Hepatocyte (in vitro differentiated cells): ENCODE data around the gene NUBPL. TPM values are rescaled to one million over a fixed set of nuclear protein-coding genes. Genes with fewer than 3 reads are reported as not detected.
"Not testable (repeated sequence)": the region's sequence is repeated elsewhere in the genome, so short reads cannot be mapped to it uniquely, and the experiment has no call there.

ENCODE experiments used
- DNase-seq: peaks from one replicate; pipeline ENCODE4 v3.0.0-alpha.2; 2016; ENCODE audit warnings: low spot score
- H2AFZ ChIP-seq: fragments of 200-600 bp; sonication (generic); 2 replicates; pipeline ENCODE4 v1.6.0; 2016; ENCODE audit warnings: antibody characterized with exemption, mild to moderate bottlenecking
- H3K27ac ChIP-seq: fragments of 200-600 bp; sonication (generic); 2 replicates; pipeline ENCODE4 v1.5.1; 2016; ENCODE audit warnings: mild to moderate bottlenecking
- H3K27me3 ChIP-seq: fragments of 200-600 bp; sonication (generic); 2 replicates; pipeline ENCODE4 v1.6.1; 2016
- H3K36me3 ChIP-seq: fragments of 200-600 bp; sonication (generic); replicated peaks from 2 replicates; pipeline ENCODE4 v1.5.1; 2016; ENCODE audit warnings: low read depth; ENCODE audit not compliant: insufficient read depth
- H3K4me1 ChIP-seq: fragments of 200-600 bp; sonication (generic); 2 replicates; pipeline ENCODE4 v1.5.1; 2016; ENCODE audit warnings: mild to moderate bottlenecking, moderate library complexity; ENCODE audit not compliant: insufficient read depth
- H3K4me2 ChIP-seq: fragments of 200-600 bp; sonication (generic); 2 replicates; pipeline ENCODE4 v1.6.0; 2016
- H3K4me3 ChIP-seq: fragments of 200-600 bp; sonication (generic); 2 replicates; pipeline ENCODE4 v1.5.1; 2016; ENCODE audit warnings: mild to moderate bottlenecking
- H3K79me2 ChIP-seq: fragments of 200-600 bp; sonication (generic); 2 replicates; pipeline ENCODE4 v1.6.0; 2017; ENCODE audit warnings: mild to moderate bottlenecking
- H3K9me2 ChIP-seq: fragments of 200-600 bp; sonication (generic); replicated peaks from 2 replicates; pipeline ENCODE4 v1.6.0; 2017; ENCODE audit warnings: mild to moderate bottlenecking; ENCODE audit not compliant: insufficient read depth
- H3K9me3 ChIP-seq: fragments of 200-600 bp; sonication (generic); 2 replicates; pipeline ENCODE4 v1.5.1; 2016; ENCODE audit warnings: low read depth, mild to moderate bottlenecking
- H4K20me1 ChIP-seq: fragments of 200-600 bp; sonication (generic); 2 replicates; pipeline ENCODE4 v1.6.0; 2016; ENCODE audit warnings: mild to moderate bottlenecking; ENCODE audit not compliant: insufficient read depth, poor library complexity, severe bottlenecking
- CTCF ChIP-seq: fragments of 200-600 bp; sonication (generic); IDR thresholded peaks from 2 replicates; pipeline ENCODE4 v1.5.1; 2016; ENCODE audit warnings: antibody characterized with exemption, mild to moderate bottlenecking; ENCODE audit not compliant: poor library complexity
- EZH2 ChIP-seq: fragments of 200-600 bp; sonication (generic); IDR thresholded peaks from 2 replicates; pipeline ENCODE4 v1.6.1; 2016; ENCODE audit warnings: antibody characterized with exemption, mild to moderate bottlenecking, borderline replicate concordance
- EZH2phosphoT487 ChIP-seq: fragments of 200-600 bp; sonication (generic); IDR thresholded peaks from one replicate; pipeline ENCODE4 v1.6.1; 2018; ENCODE audit warnings: antibody characterized with exemption, mild to moderate bottlenecking, low read depth, moderate library complexity; ENCODE audit not compliant: unreplicated experiment, severe bottlenecking
- WGBS: methylation state at CpG from one replicate; pipeline ENCODE4 v1.1.6; 2016; ENCODE audit warnings: low lambda C conversion rate; ENCODE audit errors: missing lambda C conversion rate; 5-methylcytosine and 5-hydroxymethylcytosine counted together
- polyA plus RNA-seq: library from polyadenylated mRNA; unstranded; fragments of >200 nt; fragmentation: Nextera tagmentation; extraction: Ambion mirVana; gene quantifications from 2 replicates; pipeline ENCODE4 v1.2.1, GENCODE V29; 2016
- total RNA-seq: library from RNA; depleted of rRNA; stranded (reverse); fragments of >200 nt; gene quantifications from 2 replicates; pipeline ENCODE4 v1.2.3, GENCODE V29; 2014

Gene NUBPL
- total and polyA plus RNA-seq, 2 experiments from 2014 or later, result 7.4 to 14.8 TPM

GRCh38 chr14:31802838-31803237, 241.6 kb downstream of the NUBPL start:
- no peak overlapping the region for H3K27ac ChIP-seq
- H3K4me1 ChIP-seq, result no peaks in the 10 kb centered on the region
- H3K27me3 ChIP-seq, result no peaks in the 10 kb centered on the region
- no peaks in the 10 kb centered on the region for H3K9me2 ChIP-seq
- no peak for DNase-seq
- H4K20me1 ChIP-seq, result no peaks in the 10 kb centered on the region
- TF ChIP-seq EZH2phosphoT487, result no peak
- TF ChIP-seq CTCF, result no peak
- TF ChIP-seq EZH2, result no peak
- no peak overlapping the region for H2AFZ ChIP-seq
- H3K79me2 ChIP-seq, result no peaks in the 10 kb centered on the region
- H3K4me3 ChIP-seq, result no peak overlapping the region
- H3K9me3 ChIP-seq, result no peaks in the 10 kb centered on the region
- no peak overlapping the region for H3K4me2 ChIP-seq
- H3K36me3 ChIP-seq, result no peaks in the 10 kb centered on the region

GRCh38 chr14:31806249-31806648, 245.0 kb downstream of the NUBPL start:
- no peaks in the 10 kb centered on the region for H3K9me3 ChIP-seq
- H3K79me2 ChIP-seq, result no peaks in the 10 kb centered on the region
- no peaks in the 10 kb centered on the region for H3K9me2 ChIP-seq
- no peak overlapping the region for H3K27ac ChIP-seq
- H2AFZ ChIP-seq, result no peak overlapping the region
- no peaks in the 10 kb centered on the region for H3K36me3 ChIP-seq
- H3K4me3 ChIP-seq, result no peak overlapping the region
- no peak overlapping the region for H3K4me2 ChIP-seq
- no peak for TF ChIP-seq EZH2phosphoT487
- no peak for TF ChIP-seq EZH2
- no peak for TF ChIP-seq CTCF
- H3K4me1 ChIP-seq, result no peaks in the 10 kb centered on the region
- H4K20me1 ChIP-seq, result no peaks in the 10 kb centered on the region
- DNase-seq, result no peak
- no peaks in the 10 kb centered on the region for H3K27me3 ChIP-seq

DNA sequence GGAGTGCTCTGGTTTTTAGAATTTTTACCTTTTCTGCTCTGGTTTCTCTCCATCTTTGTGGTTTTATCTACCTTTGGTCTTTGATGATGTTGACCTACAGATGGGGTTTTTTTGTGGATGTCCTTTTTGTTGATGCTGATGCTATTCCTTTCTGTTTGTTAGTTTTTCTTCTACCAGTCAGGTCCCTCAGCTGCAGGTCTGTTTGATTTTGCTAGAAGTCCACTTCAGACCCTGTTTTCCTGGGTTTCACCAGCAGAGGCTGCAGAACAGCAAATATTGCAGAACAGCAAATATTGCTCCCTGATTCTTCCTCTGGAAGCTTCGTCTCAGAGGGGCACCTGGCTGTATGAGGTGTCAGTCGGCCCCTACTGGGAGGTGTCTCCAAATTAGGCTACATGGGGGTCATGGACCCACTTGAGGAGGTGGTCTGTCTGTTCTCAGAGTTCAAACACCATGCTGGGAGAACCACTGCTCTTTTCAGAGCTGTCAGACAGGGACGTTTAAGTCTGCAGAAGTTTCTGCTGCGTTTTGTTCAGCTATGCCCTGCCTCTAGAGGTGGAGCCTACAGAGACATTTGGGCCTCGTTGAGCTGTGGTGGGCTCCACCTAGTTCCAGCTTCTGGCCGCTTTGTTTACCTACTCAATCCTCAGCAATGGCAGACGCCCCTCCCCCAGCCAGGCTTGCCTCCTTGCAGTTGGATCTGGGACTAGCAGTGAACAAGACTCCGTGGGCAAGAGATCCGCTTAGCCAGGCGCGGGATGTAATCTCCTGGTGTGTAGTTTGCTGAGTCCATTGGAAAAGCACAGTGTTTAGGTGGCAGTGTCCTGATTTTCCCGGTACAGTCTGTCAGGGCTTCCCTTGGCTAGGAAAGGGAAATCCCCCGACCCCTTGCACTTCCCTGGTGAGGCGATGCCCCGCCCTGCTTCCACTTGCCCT, 250.8 kb downstream of the NUBPL start:
- not testable (repeated sequence) for DNase-seq, H3K36me3 ChIP-seq, H3K4me2 ChIP-seq, H3K9me2 ChIP-seq, H3K4me3 ChIP-seq, H3K79me2 ChIP-seq, H2AFZ ChIP-seq, H3K27me3 ChIP-seq, H3K9me3 ChIP-seq, H3K27ac ChIP-seq, H4K20me1 ChIP-seq, H3K4me1 ChIP-seq
- WGBS, result 82% methylated on average over 15 of the region's 15 CpGs

DNA sequence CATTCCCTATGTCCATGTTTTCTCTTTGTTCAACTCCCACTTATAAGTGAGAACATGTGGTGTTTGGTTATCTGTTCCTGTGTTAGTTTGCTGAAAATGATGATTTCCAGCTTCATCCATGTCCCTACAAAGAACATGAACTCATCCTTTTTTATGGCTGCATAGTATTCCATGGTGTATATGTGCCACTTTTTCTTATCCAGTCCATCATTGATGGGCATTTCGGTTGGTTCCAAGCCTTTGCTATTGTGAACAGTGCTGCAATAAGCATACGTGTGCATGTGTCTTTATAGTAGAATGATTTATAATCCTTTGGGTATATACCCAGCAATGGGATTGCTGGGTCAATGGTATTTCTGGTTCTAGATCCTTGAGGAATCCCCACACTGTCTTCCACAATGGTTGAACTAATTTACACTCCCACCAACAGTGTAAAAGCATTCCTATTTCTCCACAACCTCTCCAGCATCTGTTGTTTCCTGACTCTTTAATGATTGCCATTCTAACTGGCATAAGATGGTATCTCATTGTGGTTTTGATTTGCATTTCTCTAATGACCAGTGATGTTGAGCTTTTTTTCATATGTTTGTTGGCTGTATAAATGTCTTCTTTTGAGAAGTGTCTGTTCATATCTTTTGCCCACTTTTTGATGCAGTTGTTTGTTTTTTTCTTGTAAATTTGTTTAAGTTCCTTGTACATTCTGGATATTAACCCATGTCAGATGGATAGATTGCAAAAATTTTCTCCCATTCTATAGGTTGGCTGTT, 252.7 kb downstream of the NUBPL start:
- H4K20me1 ChIP-seq, H2AFZ ChIP-seq, H3K9me3 ChIP-seq, H3K9me2 ChIP-seq, H3K79me2 ChIP-seq, H3K4me2 ChIP-seq, H3K4me3 ChIP-seq, H3K27me3 ChIP-seq, H3K36me3 ChIP-seq, DNase-seq, H3K27ac ChIP-seq, H3K4me1 ChIP-seq: not testable (repeated sequence)
- 92% methylated on average over 2 of the region's 2 CpGs for WGBS
